ENCODE measurements around the gene GRM8.
"Not testable (repeated sequence)": the region's sequence is repeated elsewhere in the genome, so short reads cannot be mapped to it uniquely, and the experiment has no call there.

The GRM8 gene

GRCh38 chr7:126908564-126908963 is 344.2 kb downstream of the GRM8 start:
- not testable (repeated sequence) for DNase-seq (ENCODE audit: low spot score)

- DNase-seq (ENCODE audit: low spot score), result not testable (repeated sequence)
These were observed 345.1 kb downstream of the GRM8 start for GRCh38 chr7:126907657-126908056.

DNA sequence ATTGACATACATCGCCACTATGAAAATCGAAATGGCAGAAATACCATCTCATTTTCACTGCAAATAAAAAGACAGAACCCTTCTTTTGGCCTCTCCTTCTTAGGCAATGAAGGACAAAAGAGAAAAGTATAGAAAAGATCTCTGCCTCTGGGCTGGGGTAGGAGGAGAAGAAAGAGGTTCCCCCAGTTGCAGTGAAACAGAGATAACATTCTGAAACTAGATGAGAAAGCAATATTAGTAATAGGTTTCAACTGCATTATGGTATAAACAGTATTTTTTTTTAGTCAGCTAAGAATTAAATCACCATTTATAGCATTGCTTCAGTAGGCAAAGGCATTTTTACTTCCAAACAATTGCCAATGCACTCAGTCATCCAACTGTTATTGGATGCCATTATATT is 347.5 kb downstream of the GRM8 start:
- DNase-seq (ENCODE audit: low spot score), result not testable (repeated sequence)

GRCh38 chr7:126901041-126901765 is 351.5 kb downstream of the GRM8 start:
- not testable (repeated sequence) for DNase-seq (ENCODE audit: low spot score)

GRCh38 chr7:126887980-126888379 is 364.8 kb downstream of the GRM8 start:
- not testable (repeated sequence) for DNase-seq (ENCODE audit: low spot score)

GRCh38 chr7:126887560-126887959 is 365.2 kb downstream of the GRM8 start:
- DNase-seq (ENCODE audit: low spot score), result peak; percentile 89

GRCh38 chr7:126882730-126883129 is 370.0 kb downstream of the GRM8 start:
- DNase-seq (ENCODE audit: low spot score), result not testable (repeated sequence)

- DNase-seq (ENCODE audit: low spot score), result not testable (repeated sequence)
These were observed 370.8 kb downstream of the GRM8 start for GRCh38 chr7:126881908-126882307.

GRCh38 chr7:126881315-126881714 is 371.4 kb downstream of the GRM8 start:
- no peak for DNase-seq (ENCODE audit: low spot score)

DNA sequence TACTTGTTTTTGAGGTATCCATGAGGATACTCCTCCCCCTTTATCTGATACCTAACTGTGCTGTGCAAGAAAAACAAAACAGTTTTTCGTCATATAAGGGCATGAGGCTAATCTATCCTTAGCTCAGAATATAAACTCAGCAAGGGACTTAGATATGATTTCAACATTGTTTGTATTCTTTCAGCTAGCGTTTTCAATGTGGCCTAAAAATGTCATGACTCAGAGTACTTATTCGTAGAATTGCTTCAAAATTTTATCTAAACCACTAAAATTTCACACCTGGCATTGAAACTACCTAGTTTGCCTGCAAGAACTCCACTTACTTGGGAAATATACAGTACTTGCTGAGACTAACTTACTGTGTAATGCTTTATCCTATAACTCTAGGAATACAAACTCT is 376.2 kb downstream of the GRM8 start:
- DNase-seq (ENCODE audit: low spot score), result not testable (repeated sequence)

- peak; percentile 90 for DNase-seq (ENCODE audit: low spot score)
These were observed 395.9 kb downstream of the GRM8 start for GRCh38 chr7:126856691-126857291.

DNA sequence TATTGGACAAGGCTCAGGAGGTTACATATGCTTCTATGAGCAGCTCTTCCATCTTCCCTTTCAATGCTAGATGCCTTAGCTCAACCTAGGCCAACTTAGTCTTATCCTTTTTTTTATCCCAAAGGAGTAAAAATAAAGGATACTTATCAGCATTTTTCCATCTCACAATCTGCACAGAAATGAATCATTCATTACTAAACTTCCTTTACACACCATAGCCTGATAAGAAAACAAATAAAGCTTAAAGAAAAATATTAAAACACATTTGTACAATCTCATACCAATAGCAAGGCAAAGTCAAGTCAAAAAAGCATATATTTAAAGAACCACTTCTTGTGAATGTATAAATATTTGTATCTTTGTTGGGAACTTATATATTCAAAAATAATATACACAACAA is 407.4 kb downstream of the GRM8 start:
- no peak for DNase-seq (ENCODE audit: low spot score)

- DNase-seq (ENCODE audit: low spot score), result no peak
These were observed 408.9 kb downstream of the GRM8 start for GRCh38 chr7:126843883-126844282.

GRCh38 chr7:126843336-126843735 is 409.4 kb downstream of the GRM8 start:
- DNase-seq (ENCODE audit: low spot score), result no peak

- DNase-seq (ENCODE audit: low spot score), result no peak
These were observed 410.3 kb downstream of the GRM8 start for GRCh38 chr7:126842451-126842850.

DNA sequence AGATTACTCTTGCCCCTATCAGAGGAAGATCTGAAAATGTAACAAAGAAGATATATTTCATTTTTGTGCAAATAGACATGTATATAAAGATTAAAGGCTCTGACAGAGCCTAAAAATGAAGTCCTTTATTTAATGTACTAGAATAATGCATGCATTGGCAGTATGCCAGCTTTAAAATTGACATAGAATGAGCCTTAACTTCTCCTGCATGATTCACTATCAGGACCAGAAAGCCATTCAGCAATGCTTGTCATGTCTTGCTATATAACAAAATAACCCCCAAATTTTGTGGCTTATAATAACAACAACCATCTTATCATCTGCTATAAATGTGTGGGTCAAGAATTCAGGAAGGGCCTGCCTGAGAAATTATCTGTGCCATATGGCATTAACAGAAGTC is 411.9 kb downstream of the GRM8 start:
- no peak for DNase-seq (ENCODE audit: low spot score)

GRCh38 chr7:126839624-126840023 is 413.1 kb downstream of the GRM8 start:
- no peak for DNase-seq (ENCODE audit: low spot score)

GRCh38 chr7:126838194-126838593 is 414.5 kb downstream of the GRM8 start:
- DNase-seq (ENCODE audit: low spot score), result no peak

- not testable (repeated sequence) for DNase-seq (ENCODE audit: low spot score)
These were observed 421.5 kb downstream of the GRM8 start for GRCh38 chr7:126831241-126831640.

DNA sequence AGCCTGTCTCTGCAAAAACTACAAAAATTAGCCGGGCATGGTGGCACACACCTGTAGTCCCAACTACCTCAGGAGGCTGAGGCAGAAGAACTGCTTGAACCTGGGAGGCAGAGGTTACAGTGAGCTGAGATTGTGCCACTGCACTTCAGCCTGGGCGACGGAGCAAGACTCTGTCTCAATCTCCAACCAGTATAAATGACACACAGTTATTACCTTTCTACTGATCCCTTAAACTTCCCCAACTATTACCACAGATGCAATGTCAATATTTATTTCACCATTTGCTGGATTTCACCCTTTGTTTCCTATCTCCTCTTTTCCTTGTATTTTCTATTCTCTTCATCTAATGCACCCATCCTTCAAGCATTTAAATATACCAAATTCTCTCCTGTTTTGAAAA is 431.8 kb downstream of the GRM8 start:
- DNase-seq (ENCODE audit: low spot score), result no peak

GRCh38 chr7:126819197-126819484 is 433.6 kb downstream of the GRM8 start:
- DNase-seq (ENCODE audit: low spot score), result no peak

GRCh38 chr7:126818393-126819196 is 434.1 kb downstream of the GRM8 start:
- no peak for DNase-seq (ENCODE audit: low spot score)

DNA sequence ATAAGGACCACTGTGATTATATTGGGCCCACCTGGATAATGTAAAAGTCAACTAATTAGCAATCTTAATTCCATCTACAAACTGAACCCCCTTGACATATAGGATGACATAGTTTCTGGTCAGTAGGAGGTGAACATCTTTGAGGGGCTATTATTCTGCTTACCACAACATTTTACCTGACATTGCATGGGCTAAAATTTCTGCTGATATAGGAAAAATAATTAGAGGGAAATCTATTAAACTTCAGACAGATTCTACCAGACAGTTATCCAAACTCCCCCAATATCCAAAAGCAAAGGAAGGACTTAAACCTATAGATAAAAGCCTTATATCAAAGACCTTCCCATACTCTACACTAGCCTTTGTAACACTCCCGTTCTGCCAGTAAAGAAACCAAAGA is 443.6 kb downstream of the GRM8 start:
- no peak for DNase-seq (ENCODE audit: low spot score)
